Body of pancreas (tissue), 4 donors: ENCODE measurements around the gene PHF23.

ENCODE experiments used
- CTCF ChIP-seq, 7 experiments: fragments of 450-650 bp in 4 of 7; fragments of 200-600 bp in 3 of 7; sonication (generic) in 3 of 7; IDR thresholded peaks; one replicate each; pipeline ENCODE4 v1.5.1; 2016 to 2019; ENCODE audit warnings: antibody characterized with exemption in 7 of 7
- POLR2A ChIP-seq, 3 donors: fragments of 450-650 bp; IDR thresholded peaks; one replicate each; pipeline ENCODE4 v1.6.1; 2016; ENCODE audit warnings: antibody characterized with exemption in 3 of 3, mild to moderate bottlenecking in 2 of 3

- TF ChIP-seq CTCF (IDR thresholded peaks at IDR 0.05) (no peak), POLR2A (IDR thresholded peaks at IDR 0.05) (no peak)
Observed at GRCh38 chr17:7243453-7243729, 4.1 kb upstream of the PHF23 start.
